K562 (cell line): ENCODE measurements around the gene CENPH. TPM values are rescaled to one million over a fixed set of nuclear protein-coding genes. Genes with fewer than 3 reads are reported as not detected.

ENCODE experiments used
- BDP1 ChIP-seq: IDR thresholded peaks from 3 replicates; pipeline ENCODE4 v1.6.1; 2011; ENCODE audit not compliant: insufficient read length, insufficient read depth
- CBX5 ChIP-seq: IDR thresholded peaks from 2 replicates; pipeline ENCODE4 v1.6.1; 2014; ENCODE audit warnings: low read depth, borderline replicate concordance
- CBX8 ChIP-seq: fragments of 200-600 bp; sonication (generic); IDR thresholded peaks from 2 replicates; pipeline ENCODE4 v1.6.1; 2012; ENCODE audit warnings: borderline replicate concordance, mixed run types, low read depth, mild to moderate bottlenecking, moderate library complexity, mixed read lengths, low read length, control low read depth, inconsistent platforms; ENCODE audit not compliant: poor library complexity, severe bottlenecking; ENCODE audit errors: extremely low read depth
- CXXC5 ChIP-seq: fragments of 250-450 bp; sonication (Bioruptor Pico); IDR thresholded peaks from 2 replicates; pipeline ENCODE4 v1.8.0; 2022; ENCODE audit warnings: inconsistent platforms, mild to moderate bottlenecking, moderate library complexity
- E2F3 ChIP-seq: fragments of 250-450 bp; sonication (Bioruptor Pico); IDR thresholded peaks from 2 replicates; pipeline ENCODE4 v1.4.0; 2020; ENCODE audit warnings: mild to moderate bottlenecking
- ELF2 ChIP-seq: fragments of 250-450 bp; sonication (Bioruptor Pico); IDR thresholded peaks from 2 replicates; pipeline ENCODE4 v1.5.0; 2021; ENCODE audit warnings: mild to moderate bottlenecking
- LARP7 ChIP-seq: fragments of 450-650 bp; IDR thresholded peaks from 2 replicates; pipeline ENCODE4 v1.6.1; 2016
- MTF1 ChIP-seq: fragments of 250-450 bp; sonication (Bioruptor Pico); IDR thresholded peaks from 2 replicates; pipeline ENCODE4 v1.9.0; 2021; ENCODE audit warnings: moderate library complexity, mild to moderate bottlenecking, inconsistent platforms, borderline replicate concordance
- MYNN ChIP-seq, 2 experiments: sonication (generic); formaldehyde crosslinking in 1 of 2; IDR thresholded peaks; 2 replicates each; pipeline versions ENCODE4 v1.5.0 to v1.6.1; 2016 to 2020; ENCODE audit warnings: antibody characterized with exemption in 1 of 2, missing genetic modification reagents in 1 of 2
- NFRKB ChIP-seq: fragments of 450-650 bp; IDR thresholded peaks from 2 replicates; pipeline ENCODE4 v1.6.1; 2016; ENCODE audit warnings: low read depth
- PHF8 ChIP-seq: fragments of 200-600 bp; sonication (generic); IDR thresholded peaks from 2 replicates; pipeline ENCODE4 v1.6.1; 2012; ENCODE audit warnings: mixed run types, mild to moderate bottlenecking, inconsistent platforms, low read length, moderate library complexity, borderline replicate concordance
- POLR2H ChIP-seq: IDR thresholded peaks from 2 replicates; pipeline ENCODE4 v1.6.1; 2016; ENCODE audit warnings: missing genetic modification characterization, low read depth, mild to moderate bottlenecking, control low read depth, missing compliant biosample characterization, moderate library complexity
- RB1 ChIP-seq: fragments of 450-650 bp; IDR thresholded peaks from 2 replicates; pipeline ENCODE4 v1.6.1; 2017; ENCODE audit warnings: low read depth, mild to moderate bottlenecking
- RNF219 ChIP-seq: fragments of 250-450 bp; sonication (Bioruptor Pico); IDR thresholded peaks from 2 replicates; pipeline ENCODE4 v1.5.0; 2022; ENCODE audit warnings: mild to moderate bottlenecking
- TCFL5 ChIP-seq: fragments of 250-450 bp; sonication (Bioruptor Pico); conservative IDR thresholded peaks from 2 replicates; pipeline ENCODE4 v1.6.1; 2021; ENCODE audit warnings: mild to moderate bottlenecking, moderate library complexity, matching md5 sums
- TEAD1 ChIP-seq, 2 experiments: fragments of 450-650 bp in 1 of 2; sonication (generic) in 1 of 2; formaldehyde crosslinking; IDR thresholded peaks; 2 replicates each; pipeline versions ENCODE4 v1.4.0 to v1.8.0; 2020 to 2022; ENCODE audit warnings: mild to moderate bottlenecking in 2 of 2, missing genetic modification reagents in 1 of 2
- ZFP36 ChIP-seq: fragments of 150-350 bp; IDR thresholded peaks from 2 replicates; pipeline ENCODE4 v1.6.1; 2018; ENCODE audit warnings: low read length, low read depth; ENCODE audit not compliant: partially characterized antibody
- ZNF561 ChIP-seq: fragments of 450-650 bp; formaldehyde crosslinking; conservative IDR thresholded peaks from 2 replicates; pipeline ENCODE4 v1.4.0; 2020; ENCODE audit warnings: mild to moderate bottlenecking, moderate library complexity
- ZNF639 ChIP-seq, 2 experiments: fragments of 200-800 bp in 1 of 2; sonication (Bioruptor generic) in 1 of 2; sonication (generic) in 1 of 2; formaldehyde crosslinking in 1 of 2; IDR thresholded peaks in 1 of 2; conservative IDR thresholded peaks in 1 of 2; 2 replicates each; pipeline versions ENCODE4 v1.5.0 to v1.6.1; 2016 to 2020; ENCODE audit warnings: missing compliant biosample characterization in 1 of 2, missing genetic modification characterization in 1 of 2, missing genetic modification reagents in 1 of 2
- ZNF644 ChIP-seq: fragments of 200-800 bp; sonication (Bioruptor generic); IDR thresholded peaks from 2 replicates; pipeline ENCODE4 v1.6.1; 2016; ENCODE audit warnings: low read depth, missing genetic modification characterization, missing compliant biosample characterization
- ZNF830 ChIP-seq: fragments of 250-450 bp; sonication (Bioruptor Pico); IDR thresholded peaks from 2 replicates; pipeline ENCODE4 v1.5.0; 2021; ENCODE audit warnings: mild to moderate bottlenecking
- polyA plus RNA-seq, 8 experiments: library from polyadenylated mRNA; depleted of rRNA in 4 of 8; stranded (reverse) in 5 of 8; unstranded in 3 of 8; fragments of >200 nt; fragmentation: Nextera tagmentation in 2 of 8; fragmentation: Illumina TruSeq in 1 of 8; extraction: Ambion mirVana in 2 of 8; extraction: Trizol in 1 of 8; gene quantifications; 2 replicates each; pipeline versions ENCODE4 v1.2.1 to v1.2.3, GENCODE V29; 2011 to 2014; ENCODE audit warnings: inconsistent platforms in 1 of 8, missing spikeins in 1 of 8
- total RNA-seq, 7 experiments: library from RNA; depleted of rRNA in 6 of 7; stranded (reverse); fragments of >200 nt in 6 of 7; fragmentation: Illumina TruSeq in 2 of 7; extraction: Trizol in 2 of 7; gene quantifications; 2 replicates each; pipeline versions ENCODE4 v1.2.1 to v1.2.3, GENCODE V29; 2011 to 2021; ENCODE audit warnings: low replicate concordance in 1 of 7
- TF ChIP-seq, protein P1 (sequence below): sonication (generic); formaldehyde crosslinking; IDR thresholded peaks from 2 replicates; pipeline ENCODE4 v1.8.1; 2023; ENCODE audit warnings: mild to moderate bottlenecking, missing genetic modification reagents

The CENPH gene
- total and polyA plus RNA-seq, 9 of the 15 experiments (the other 6 are each of a cell fraction or from before 2014, with no cell fraction given), result 10.5 to 124 (median 74.9) TPM

DNA sequence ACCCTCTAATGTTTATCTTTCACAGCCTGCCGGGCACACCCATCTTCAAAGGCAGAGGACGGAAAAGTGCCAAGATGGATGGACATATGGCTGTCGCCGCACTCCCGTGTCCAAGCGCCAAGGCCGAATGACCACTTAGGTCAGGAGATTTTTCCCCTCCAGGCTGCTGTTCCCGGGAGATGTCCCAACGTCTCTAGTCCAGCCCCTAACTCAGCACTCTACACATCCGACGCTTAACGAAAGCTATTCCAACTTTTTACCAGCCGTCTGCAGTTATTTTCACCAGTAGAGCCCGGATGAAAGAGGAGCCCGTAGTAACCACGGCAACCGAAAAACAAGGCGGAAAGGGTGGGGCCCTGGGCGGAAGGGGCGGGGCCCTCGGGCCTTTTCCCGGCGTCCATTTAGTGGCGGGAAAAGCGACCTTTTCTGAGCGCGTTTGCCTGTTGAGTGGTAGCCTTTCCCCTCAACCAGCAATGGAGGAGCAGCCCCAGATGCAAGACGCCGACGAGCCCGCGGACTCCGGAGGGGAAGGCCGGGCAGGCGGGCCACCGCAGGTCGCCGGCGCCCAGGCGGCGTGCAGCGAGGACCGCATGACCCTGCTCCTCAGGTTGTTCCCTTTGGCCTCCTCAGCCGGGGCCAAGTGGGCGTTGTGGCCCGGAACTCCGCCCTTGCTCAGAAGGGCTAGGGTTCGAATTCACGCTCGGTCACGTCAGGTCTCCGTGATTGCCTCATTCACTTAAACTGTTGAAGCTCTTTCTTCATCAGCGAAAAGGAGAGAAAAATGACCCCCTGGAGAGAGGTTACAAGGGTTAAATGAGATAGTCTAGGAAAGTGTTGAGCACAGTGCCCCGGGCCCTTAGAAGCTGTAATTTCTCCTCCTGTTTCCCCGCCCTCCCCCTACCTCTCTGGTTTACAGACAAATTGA, at the start of gene CENPH (continued):
- TF ChIP-seq CXXC5 (CRISPR knock-in tag) (peak; percentile 81), TEAD1 (CRISPR knock-in tag; IDR thresholded peaks at IDR 0.05) (peak in 1 of 2 experiments; percentile 65; a peak in 1 of 4 replicates), ZNF561 (CRISPR knock-in tag) (no peak), RNF219 (CRISPR knock-in tag) (no peak), NFRKB (0 out of 2 replicates have a peak, but pooled peaks have one; percentile 68), LARP7 (no peak), ELF2 (no peak; the same call in 1 of the 2 replicates), ZNF830 (CRISPR knock-in tag) (no peak), RB1 (peak; percentile 97), ZNF639 (CRISPR knock-in tag; conservative IDR thresholded peaks at IDR 0.05 in 1 of 2, IDR thresholded peaks at IDR 0.05 in 1 of 2) (peak in 1 of 2 experiments; percentile 49; a peak in 1 of 4 replicates), TCFL5 (CRISPR knock-in tag) (no peak), ZNF644 (tag) (no peak), CBX8 (no peak), PHF8 (peak; percentile 97), POLR2H (tag) (peak; percentile 87), CBX5 (no peak), MTF1 (CRISPR knock-in tag) (no peak), E2F3 (CRISPR knock-in tag) (peak; percentile 92), ZFP36 (no peak), MYNN (IDR thresholded peaks at IDR 0.05) (0 out of 2 replicates have a peak, but pooled peaks have one; percentile 10), MYNN (CRISPR knock-in tag; IDR thresholded peaks at IDR 0.05) (no peak), BDP1 (no peak)
- TF ChIP-seq, protein P1, sequence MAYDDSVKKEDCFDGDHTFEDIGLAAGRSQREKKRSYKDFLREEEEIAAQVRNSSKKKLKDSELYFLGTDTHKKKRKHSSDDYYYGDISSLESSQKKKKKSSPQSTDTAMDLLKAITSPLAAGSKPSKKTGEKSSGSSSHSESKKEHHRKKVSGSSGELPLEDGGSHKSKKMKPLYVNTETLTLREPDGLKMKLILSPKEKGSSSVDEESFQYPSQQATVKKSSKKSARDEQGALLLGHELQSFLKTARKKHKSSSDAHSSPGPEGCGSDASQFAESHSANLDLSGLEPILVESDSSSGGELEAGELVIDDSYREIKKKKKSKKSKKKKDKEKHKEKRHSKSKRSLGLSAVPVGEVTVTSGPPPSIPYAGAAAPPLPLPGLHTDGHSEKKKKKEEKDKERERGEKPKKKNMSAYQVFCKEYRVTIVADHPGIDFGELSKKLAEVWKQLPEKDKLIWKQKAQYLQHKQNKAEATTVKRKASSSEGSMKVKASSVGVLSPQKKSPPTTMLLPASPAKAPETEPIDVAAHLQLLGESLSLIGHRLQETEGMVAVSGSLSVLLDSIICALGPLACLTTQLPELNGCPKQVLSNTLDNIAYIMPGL (CRISPR knock-in tag), result peak; percentile 29; the same call in 1 of the 2 replicates
